HL-60/S4 treated with phorbol 12-myristate 13-acetate at 8.2 ng/mL for 4 days and 3 days (cell line): ENCODE results near the gene SMIM38.
"Not testable (repeated sequence)": the region's sequence is repeated elsewhere in the genome, so short reads cannot be mapped to it uniquely, and the experiment has no call there.

Source experiments
- in situ Hi-C: fragments of 300-500 bp; cut with MboI; formaldehyde crosslinking; loops from 2 replicates; pipeline ENCODE4 v1.15.0; 2022; ENCODE audit warnings: low sequenced_read_pairs

SMIM38 gene

DNA sequence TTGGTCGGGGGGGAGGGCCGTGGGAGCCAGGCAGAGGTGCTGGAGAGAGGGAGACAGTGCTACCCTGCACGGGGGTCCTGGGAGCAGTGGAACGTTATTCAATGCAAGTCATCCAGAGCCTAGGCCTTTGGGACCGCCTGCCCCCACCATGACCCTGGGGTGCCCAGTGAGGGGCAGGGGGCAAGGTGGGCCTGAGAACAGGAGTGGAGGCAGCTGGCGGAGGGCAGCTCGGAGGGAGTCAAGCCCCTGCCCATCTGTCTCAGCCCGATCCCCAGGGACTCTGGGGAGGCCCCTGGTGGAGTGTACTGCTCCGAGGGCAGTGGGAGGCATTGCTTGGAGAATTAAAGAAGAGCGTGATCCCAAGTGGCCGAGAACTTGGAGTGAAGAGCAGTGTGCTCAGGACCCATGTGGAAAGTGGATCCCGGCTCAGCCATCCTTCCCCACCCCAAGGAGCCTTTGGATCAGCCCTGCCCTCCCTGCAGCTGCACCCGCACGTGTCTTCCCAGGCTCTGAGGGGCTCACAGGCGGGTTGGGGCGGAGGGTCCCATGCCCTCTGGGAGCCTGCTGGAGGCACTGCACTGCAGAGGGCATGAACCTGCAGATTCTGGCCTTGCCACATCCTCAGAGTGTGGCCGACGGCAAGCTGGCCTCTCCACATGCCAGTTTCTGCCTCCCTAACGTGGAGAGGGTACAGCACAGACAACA lies 34.0 kb upstream of the SMIM38 start:
- in situ Hi-C loops: no loop called here

DNA sequence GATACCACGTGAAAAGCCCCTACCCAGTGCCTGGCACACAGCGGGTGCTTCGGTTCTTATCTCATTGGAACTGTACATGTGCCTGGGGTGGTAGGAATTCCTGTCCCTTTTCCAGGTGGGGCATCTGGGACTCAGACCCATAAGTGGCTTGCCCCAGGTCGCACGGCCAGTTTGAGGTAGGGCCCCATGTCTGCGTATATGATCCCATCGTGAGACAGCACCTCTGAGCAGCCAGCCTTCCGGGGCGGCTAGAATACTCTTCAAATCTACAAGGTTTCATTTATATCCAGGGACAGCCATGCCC lies 33.5 kb upstream of the SMIM38 start:
- in situ Hi-C loops: no loop called here

DNA sequence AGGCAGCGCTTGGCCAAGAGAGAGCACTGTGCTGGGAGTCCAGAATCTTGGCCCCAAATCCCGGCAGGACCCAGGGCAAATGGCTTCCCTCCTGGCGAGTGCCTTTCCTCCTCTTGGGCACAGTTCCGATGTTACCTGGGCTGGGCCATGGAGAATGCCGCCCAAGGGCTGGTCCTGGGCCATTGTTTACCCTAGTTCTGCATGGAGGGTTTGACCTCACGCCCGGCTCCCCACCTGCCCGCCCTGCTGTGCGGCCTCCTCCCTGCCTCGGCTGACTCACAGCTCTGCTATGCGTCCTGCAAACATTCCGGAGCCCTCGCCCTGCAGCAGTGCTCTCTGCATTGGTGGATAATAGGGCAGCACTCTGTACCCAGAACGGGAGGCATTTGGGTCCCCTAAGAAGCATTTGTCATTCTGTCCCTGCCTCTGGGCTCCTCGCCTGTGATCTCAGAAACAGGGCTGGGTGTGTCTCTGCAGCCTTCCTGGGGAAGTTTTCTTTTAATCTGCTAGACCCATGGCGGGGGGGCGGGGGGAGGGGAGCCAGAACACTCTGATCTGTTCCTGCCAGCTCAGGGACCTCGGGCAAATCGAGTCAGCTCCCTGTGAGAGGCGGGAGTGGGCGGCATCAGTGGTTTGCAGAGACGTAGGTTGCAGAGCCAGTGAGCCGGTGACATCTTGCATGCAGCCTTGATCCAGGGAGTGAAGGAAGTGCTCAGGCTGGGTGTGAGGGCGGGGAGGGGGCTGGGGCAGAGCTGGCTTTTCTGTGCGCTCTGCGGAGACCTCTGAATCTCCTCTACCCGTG lies 32.9 kb upstream of the SMIM38 start:
- in situ Hi-C loops: no loop called here

DNA sequence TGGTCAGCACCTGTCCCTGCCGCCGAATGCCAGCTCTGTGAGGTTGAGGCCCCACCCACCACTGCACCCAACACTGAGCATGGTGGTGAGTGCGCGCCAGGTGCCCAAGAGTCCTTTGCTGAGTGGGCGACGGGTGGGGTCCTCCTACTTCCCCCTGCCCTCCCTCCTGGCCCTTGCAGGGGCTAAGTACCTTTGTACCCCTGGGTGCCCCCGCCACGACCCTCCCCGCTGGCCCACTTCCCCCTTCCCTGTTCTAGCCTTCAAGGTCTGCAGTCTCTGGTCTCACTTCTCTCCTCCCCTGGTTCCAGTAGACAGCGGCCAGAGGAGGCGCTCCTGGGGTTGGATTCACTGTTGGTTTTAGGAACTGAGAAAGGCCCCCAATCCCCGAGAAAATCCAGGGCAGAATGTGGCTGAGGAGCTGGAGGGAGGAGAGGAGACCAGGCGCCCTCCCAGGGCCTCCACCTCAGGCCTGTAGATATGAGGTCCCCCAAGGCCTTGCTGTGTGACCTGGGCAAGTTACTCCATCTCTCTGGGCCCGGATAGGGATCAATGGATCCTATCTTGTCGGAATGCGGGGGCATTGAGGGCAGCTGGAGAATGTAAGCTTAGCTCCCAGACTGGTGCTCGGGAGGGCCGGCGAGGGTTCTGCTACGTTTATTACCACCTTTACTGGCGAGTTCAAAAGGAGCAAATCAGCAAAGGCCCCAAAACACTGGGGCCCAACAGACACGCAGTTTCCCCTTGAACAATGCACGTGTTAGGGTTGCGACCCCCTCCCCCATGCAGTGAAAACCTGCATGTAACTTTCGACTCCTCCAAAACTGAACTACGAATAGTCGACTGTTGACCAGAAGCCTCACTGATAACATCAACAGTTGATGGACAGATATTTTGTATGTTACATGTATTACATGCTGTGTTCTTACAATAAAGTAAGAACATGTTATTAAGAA lies 31.9 kb upstream of the SMIM38 start:
- in situ Hi-C loops: no loop called here

DNA sequence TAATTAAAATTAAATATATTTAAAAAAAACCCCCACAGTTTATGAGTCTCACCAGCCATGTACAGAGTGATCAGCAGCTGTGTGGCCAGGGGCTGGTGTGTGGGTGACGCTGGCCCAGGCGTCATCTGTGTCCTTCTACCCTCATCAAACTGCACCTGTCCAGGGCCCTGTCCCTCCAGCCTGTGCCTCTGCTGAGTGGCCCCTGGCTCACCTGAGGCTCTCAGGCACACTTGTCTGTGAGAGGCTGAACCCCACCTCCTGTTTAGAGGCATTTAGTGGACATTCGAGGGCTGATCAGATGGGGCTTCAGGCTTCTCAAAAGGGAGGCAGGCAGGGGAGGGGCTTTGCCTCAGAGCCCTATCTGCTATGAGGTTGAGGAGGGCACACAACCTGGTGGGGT lies 29.9 kb upstream of the SMIM38 start:
- in situ Hi-C loops: no loop called here

DNA sequence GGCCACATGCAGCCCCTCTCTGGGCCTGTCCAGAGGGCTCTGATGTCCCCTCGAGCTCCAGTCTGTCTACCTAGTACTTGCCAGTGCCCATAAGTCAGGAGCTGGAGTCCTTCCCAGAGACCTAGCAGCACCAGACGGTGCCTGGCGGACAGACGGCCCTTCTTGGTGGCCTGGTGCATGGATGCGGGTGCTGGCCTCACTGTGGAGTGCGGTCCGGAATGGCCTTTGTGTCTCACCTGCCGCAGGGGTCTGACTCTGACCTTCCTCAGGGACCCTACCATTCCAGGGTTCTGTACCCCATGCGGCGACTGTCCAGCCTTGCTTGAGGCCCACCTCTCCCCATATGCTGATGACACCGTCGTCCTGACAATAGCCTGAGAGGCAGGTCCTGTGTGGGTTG lies 29.4 kb upstream of the SMIM38 start:
- in situ Hi-C loops: no loop called here

DNA sequence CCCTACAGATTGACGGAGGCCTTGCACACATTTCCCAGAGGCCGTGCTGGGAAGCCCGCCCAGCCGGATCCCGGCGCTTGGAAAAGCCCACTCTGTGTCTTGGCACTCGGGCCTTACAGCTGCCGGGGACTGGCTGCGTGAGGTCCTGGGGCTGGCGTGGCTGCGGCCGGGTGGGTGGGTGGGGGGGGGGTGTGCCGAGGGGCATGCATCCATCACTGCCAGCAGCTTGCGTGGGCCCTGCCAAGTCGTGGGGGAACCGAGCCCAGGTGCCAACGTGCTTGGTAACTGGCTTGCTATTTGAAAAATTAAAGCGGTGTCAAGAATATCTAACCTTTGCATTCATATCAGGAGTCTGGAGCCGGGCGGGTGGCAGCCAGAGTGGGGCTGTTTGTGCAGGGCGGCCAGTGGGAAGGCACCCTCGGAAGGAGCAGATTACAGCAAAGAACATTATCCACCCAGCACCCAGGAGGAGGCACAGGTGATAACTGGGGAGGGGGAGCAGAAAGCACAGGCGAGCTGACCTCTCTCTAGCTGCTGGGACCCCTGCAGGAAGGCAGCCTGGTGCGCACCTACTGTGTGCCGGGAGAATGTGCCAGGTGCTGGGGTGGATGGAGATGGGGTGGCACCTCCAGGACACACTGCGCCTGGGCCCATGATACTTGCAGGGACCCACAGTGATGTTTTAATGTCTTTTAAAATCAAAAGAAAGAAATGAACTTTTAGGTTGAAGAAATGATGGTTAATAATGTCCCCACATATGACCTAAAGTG lies 28.5 kb upstream of the SMIM38 start:
- in situ Hi-C loops: no loop called here

DNA sequence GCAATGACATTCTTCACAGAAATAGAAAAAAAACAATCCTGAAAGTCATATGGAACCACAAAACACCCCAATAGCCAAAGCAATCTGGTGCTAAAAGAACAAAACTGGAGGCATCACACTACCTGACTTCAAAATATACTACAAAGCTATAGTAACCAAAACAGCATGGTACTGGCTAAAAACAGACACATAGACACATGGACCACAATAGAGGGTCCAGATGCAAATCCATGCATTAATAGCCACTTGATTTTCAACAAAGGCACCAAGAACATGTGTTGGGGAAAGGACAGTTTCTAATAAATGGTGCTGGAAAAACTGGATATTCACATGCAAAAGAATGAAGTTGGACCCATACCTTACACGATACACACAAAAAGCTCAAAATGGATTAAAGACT lies 27.9 kb upstream of the SMIM38 start:
- in situ Hi-C loops: no loop called here

DNA sequence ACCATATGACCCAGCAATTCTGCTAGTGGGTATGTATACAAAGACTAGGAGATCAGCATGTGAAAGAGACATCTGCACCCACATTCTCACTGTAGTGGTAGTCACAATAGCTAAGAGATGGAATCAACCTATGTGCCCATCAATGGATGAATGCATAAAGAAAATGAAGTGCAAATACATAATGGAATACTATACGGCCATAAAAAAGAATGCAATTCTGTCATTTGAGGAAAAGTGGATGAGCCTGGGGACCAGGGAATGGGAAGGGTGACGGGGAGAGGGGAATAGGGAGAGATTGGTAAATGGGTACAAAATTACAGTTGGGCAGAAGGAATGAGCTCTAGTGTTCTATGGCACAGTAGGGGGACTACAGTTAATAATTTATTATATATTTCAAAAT lies 26.7 kb upstream of the SMIM38 start:
- in situ Hi-C loops: no loop called here

DNA sequence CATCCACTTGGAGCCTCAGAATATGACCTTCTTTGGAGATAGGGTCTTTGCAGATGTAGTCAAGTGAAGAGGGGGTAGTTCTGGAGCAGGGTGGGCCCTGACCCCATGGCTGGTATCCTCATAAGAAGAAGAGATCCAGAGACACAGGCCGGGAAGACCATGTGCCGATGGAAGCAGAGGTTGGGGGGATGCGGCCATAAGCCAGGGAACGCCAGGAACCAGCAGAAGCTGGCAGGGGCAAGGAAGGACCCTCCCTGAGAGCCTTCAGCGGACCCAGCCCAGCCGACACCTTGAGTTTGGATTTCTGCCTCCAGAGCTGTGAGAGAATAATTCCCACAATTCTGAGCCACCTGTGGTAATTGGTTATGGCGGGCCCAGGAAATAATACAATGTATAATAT lies 26.1 kb upstream of the SMIM38 start:
- in situ Hi-C loops: no loop called here

DNA sequence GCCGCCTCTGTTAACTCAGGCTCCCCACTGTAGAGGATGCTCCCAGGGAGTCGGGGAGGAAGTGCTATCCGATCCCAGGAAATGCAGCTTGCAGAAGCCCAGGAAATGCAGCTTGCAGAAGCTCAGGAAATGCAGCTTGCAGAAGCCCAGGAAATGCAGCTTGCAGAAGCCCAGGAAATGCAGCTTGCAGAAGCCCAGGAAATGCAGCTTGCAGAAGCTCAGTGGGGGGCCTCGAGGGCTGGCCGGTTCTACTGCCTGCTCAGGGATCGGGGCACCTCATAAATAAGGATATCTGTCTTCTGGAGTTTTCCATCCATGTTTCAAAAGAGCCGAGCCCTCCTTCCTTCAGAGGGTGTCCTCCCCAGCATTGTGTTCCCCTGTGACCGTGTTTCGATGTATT lies 25.1 kb upstream of the SMIM38 start:
- in situ Hi-C loops: no loop called here

DNA sequence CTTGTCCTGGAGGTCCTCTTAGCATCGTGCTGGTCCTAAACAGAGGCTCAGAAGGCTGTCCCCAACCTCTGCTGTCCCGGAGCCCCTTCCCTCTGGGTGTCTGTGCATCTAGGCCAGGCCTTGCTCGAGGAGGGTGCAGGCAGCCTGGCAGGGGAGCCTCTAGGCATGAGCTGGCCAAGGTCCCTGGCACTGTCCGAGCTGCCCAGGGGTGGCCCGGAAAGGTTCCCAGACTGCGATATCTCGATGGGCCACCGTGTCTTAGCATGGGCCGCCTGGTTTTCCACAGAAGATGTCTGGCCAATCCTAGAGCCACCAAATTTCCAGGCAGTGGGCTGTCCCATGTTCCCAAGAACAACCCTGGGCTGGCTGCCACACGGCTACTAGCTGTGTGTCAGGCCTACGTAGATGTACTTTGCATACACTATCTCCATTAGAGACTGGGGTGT lies 24.6 kb upstream of the SMIM38 start:
- in situ Hi-C loops: no loop called here

DNA sequence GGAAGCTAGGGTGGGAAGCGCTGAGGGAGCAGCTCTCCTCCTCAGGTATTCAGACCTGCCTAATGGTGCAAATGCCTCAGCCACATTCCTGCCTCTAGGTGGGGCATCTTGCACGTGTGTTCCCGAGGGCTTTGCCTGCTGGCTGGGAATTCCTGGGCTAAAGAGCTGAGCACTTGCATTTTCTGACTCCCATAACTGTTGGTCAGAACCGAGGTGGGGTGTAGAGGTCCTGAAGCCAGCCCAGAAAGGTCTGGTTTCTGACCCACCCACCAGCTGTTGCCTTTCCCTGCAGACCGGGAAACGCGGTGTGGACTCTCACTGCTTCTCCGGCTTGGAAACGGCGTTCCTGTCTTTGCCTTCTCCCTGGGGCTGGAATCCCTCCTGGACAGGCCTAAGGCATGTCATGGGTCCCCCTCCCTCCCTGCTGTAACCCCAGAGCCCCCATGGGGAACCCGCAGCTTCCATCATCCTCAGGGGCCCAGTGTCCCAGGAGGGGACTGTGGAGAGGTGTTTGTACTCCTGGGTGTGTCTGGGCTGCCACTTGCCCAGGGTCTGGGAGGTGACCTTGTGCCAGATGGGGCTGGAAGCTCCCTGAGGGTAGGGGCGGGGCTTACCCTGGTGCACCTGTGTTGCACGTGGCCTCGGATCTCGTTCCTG lies 24.0 kb upstream of the SMIM38 start:
- in situ Hi-C loops: no loop called here

DNA sequence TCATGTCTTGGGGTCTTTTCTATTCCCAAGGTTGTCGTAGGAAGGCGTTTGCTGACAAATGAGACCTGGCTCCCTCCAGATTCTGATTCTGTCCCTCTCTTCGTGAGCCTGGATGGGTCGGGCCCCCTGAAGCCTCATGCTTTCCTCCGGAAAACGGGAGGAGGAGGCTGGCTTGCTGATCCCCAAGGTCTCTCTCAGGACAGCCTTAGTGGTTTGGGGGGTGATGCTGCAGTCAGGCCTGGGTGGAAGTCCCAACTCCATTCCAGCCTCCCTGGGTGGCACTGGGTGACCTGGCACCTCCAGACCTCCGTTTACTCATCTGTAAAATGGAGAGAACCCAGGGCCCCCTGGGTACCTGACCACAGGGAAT lies 23.4 kb upstream of the SMIM38 start:
- in situ Hi-C loops: no loop called here

DNA sequence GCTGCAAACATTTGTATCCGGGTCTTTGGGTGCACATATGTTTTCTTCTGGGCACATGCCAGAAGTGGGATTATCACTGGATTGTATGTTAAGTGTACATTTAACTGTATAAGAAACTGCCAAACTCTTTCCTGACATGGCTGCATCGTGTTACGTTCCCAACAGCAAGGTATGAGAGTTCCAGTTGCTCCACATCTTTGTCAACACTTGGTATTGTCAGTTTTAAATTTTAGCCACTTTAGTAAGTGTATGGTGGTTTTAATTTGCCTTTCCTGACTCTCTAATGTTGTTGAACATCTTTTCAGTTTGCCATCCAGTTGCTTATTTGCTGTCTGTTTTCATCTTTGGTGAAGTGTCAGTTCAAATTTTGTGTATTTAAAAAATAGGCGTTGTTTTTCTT lies 22.5 kb upstream of the SMIM38 start:
- in situ Hi-C loops: no loop called here

DNA sequence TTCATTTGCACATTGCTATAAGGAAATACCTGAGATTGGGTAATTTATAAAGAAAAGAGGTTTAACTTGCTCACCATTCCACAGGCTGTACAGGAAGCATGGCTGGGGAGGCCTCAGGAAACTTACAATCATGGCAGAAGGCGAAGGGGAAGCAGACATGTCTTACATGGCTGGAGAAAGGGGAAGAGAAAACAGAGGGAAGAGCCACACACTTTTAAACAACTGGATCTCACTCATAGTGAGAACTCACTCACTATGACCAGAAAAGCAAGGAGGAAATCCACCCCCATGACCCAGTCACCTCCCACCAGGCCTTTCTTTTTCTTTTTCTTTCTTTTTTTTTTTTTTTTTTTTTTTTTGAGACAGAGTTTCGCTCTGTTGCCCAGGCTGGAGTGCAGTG lies 21.6 kb upstream of the SMIM38 start:
- in situ Hi-C loops: not testable (repeated sequence)

DNA sequence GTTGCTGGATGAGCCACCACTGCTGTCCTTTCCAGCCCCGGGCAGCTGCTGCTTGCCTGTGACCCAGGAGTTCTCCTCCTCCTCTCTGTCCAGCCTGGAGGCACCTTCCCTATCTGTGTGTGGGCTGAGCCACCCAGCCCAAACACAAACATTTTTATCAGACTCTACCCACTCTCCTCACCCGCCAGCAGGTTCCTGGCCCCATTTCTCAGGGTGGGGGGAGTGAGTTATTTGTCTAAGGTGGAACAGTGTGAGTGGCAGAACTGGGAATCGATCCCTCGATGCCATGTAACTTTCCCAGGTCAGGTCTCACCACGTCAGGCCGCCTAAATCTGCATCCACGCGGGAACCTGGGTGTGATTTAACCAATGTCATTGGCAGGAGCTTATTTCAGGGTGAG lies 20.8 kb upstream of the SMIM38 start:
- in situ Hi-C loops: no loop called here

DNA sequence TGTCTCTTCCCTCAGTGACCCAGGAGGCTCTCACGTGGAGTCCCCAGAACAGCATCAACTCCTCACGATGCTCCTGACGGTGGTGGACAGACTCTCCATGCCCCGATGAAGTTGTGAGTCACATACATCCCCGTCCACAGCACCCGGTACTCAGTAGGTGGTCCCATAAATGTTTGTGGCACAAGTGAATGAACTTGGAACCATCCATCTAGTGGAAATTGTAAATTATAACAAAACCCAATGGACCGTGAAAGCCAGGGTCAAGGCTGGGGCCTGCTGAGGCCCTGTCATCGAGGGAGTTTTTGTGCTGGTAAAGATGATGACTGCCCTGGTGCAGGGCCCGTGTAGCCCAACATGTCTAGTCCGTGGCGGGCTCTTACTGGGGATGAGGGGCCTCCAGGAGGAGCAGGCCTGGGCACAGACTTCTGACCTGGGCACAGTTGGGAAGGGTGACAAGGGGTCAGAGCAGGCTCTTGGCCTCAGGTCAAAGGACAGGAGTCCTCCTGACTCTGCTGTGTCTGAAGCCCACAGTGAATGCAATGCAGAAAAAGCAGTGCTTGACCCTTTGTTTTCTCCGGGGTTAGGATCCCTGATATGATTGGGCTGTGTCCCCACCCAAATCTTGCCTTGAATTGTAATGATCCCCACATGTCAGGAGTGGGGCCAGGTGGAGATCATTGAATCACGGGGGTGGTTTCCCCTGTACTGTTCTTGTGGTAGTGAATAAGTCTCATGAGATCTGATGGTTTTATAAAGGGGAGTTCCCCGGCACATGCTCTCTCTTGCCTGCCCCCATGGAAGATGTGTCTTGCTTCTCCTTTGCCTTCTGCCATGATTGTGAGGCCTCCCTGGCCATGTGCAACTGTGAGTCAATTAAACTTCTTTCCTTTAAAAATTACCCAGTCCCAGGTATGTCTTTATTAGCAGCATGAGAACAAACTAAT lies 20.0 kb upstream of the SMIM38 start:
- in situ Hi-C loops: no loop called here

DNA sequence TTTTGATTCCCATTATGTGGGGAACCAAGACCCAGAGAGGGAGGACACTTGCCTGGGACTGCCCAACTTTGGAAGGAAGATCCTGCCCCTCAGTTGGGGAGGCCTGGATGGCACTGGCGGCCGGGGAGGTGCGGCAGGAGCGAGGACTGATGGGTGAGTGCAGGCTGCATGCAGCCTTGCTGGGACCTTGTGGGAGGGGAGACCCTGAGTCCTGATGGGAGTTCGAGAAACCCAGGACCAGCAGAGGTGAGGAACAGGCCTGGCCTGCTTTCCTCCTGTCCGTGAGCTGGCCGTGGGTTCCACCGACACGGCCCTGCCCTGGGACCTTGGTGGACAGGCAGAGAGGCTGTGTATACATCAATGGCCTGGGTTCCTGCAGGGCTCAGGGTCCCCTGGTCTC lies 19.3 kb upstream of the SMIM38 start:
- in situ Hi-C loops: no loop called here
